Mammary epithelial cell (primary cell): ENCODE results near the gene WDFY1.

Source experiments
- EZH2 ChIP-seq: IDR thresholded peaks from 2 replicates; pipeline ENCODE4 v1.6.1; 2012; ENCODE audit warnings: low read length, inconsistent platforms, borderline replicate concordance
- TF ChIP-seq, protein P1 (sequence below), 2 donors: IDR thresholded peaks in 1 of 2; conservative IDR thresholded peaks in 1 of 2; 2 replicates each; pipeline ENCODE4 v1.5.1; 2011 to 2012; ENCODE audit warnings: inconsistent platforms in 2 of 2, low read length in 2 of 2, mild to moderate bottlenecking in 2 of 2, control low read depth in 1 of 2, low read depth in 1 of 2; ENCODE audit not compliant: insufficient read depth in 1 of 2; ENCODE audit errors: extremely low read depth in 1 of 2

GRCh38 chr2:223929571-223930102 is 15.5 kb downstream of the WDFY1 start:
- no peak for TF ChIP-seq EZH2
- TF ChIP-seq, protein P1, sequence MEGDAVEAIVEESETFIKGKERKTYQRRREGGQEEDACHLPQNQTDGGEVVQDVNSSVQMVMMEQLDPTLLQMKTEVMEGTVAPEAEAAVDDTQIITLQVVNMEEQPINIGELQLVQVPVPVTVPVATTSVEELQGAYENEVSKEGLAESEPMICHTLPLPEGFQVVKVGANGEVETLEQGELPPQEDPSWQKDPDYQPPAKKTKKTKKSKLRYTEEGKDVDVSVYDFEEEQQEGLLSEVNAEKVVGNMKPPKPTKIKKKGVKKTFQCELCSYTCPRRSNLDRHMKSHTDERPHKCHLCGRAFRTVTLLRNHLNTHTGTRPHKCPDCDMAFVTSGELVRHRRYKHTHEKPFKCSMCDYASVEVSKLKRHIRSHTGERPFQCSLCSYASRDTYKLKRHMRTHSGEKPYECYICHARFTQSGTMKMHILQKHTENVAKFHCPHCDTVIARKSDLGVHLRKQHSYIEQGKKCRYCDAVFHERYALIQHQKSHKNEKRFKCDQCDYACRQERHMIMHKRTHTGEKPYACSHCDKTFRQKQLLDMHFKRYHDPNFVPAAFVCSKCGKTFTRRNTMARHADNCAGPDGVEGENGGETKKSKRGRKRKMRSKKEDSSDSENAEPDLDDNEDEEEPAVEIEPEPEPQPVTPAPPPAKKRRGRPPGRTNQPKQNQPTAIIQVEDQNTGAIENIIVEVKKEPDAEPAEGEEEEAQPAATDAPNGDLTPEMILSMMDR (conservative IDR thresholded peaks at IDR 0.05 in 1 of 2, IDR thresholded peaks at IDR 0.05 in 1 of 2; ENCODE audit: extremely low read depth in 1 of 2, insufficient read depth in 1 of 2, low read depth in 1 of 2, low read length in 2 of 2): no peak
